K562 (cell line): ENCODE results near the gene WDR62. TPM values are rescaled to one million over a fixed set of nuclear protein-coding genes. Genes with fewer than 3 reads are reported as not detected.

Experiments used
- ASH1L ChIP-seq: fragments of 450-650 bp; IDR thresholded peaks from 2 replicates; pipeline ENCODE4 v1.6.1; 2018; ENCODE audit warnings: borderline replicate concordance, mild to moderate bottlenecking, low read depth; ENCODE audit not compliant: partially characterized antibody
- C11orf30 ChIP-seq: fragments of 450-650 bp; IDR thresholded peaks from 2 replicates; pipeline ENCODE4 v1.6.1; 2016; ENCODE audit warnings: low read depth, mild to moderate bottlenecking
- CREB1 ChIP-seq, 2 experiments: sonication (generic) in 1 of 2; formaldehyde crosslinking in 1 of 2; IDR thresholded peaks; 2 replicates each; pipeline versions ENCODE4 v1.6.1 to v1.8.0; 2012 to 2022; ENCODE audit warnings: inconsistent platforms in 1 of 2, mild to moderate bottlenecking in 1 of 2, missing genetic modification reagents in 1 of 2, moderate library complexity in 1 of 2
- GABPA ChIP-seq: fragments of 200-800 bp; sonication (Bioruptor generic); conservative IDR thresholded peaks from 2 replicates; pipeline ENCODE4 v1.6.1; 2016; ENCODE audit warnings: low read depth, missing genetic modification characterization, missing compliant biosample characterization
- MBD2 ChIP-seq: sonication (generic); IDR thresholded peaks from 2 replicates; pipeline ENCODE4 v1.6.1; 2016; ENCODE audit warnings: low read depth, borderline replicate concordance
- NR2F6 ChIP-seq: fragments of 450-650 bp; formaldehyde crosslinking; IDR thresholded peaks from 2 replicates; pipeline ENCODE4 v1.4.0; 2020; ENCODE audit warnings: mild to moderate bottlenecking
- PHF8 ChIP-seq: fragments of 200-600 bp; sonication (generic); IDR thresholded peaks from 2 replicates; pipeline ENCODE4 v1.6.1; 2012; ENCODE audit warnings: mixed run types, mild to moderate bottlenecking, inconsistent platforms, low read length, moderate library complexity, borderline replicate concordance
- PTTG1 ChIP-seq: fragments of 450-650 bp; IDR thresholded peaks from 2 replicates; pipeline ENCODE4 v1.6.1; 2016; ENCODE audit warnings: low read depth, mild to moderate bottlenecking, missing genetic modification characterization, missing compliant biosample characterization
- RFX1 ChIP-seq: fragments of 450-650 bp; IDR thresholded peaks from 2 replicates; pipeline ENCODE4 v1.6.1; 2016; ENCODE audit warnings: mild to moderate bottlenecking, moderate library complexity
- SOX6 ChIP-seq: fragments of 450-650 bp; IDR thresholded peaks from 2 replicates; pipeline ENCODE4 v1.6.1; 2014; ENCODE audit warnings: mild to moderate bottlenecking
- XRCC5 ChIP-seq: fragments of 200-400 bp; formaldehyde crosslinking; IDR thresholded peaks from 2 replicates; pipeline ENCODE4 v1.6.1; 2017; ENCODE audit warnings: low read depth, mild to moderate bottlenecking, low read length
- polyA plus RNA-seq, 8 experiments: library from polyadenylated mRNA; depleted of rRNA in 4 of 8; stranded (reverse) in 5 of 8; unstranded in 3 of 8; fragments of >200 nt; fragmentation: Nextera tagmentation in 2 of 8; fragmentation: Illumina TruSeq in 1 of 8; extraction: Ambion mirVana in 2 of 8; extraction: Trizol in 1 of 8; gene quantifications; 2 replicates each; pipeline versions ENCODE4 v1.2.1 to v1.2.3, GENCODE V29; 2011 to 2014; ENCODE audit warnings: inconsistent platforms in 1 of 8, missing spikeins in 1 of 8
- total RNA-seq, 7 experiments: library from RNA; depleted of rRNA in 6 of 7; stranded (reverse); fragments of >200 nt in 6 of 7; fragmentation: Illumina TruSeq in 2 of 7; extraction: Trizol in 2 of 7; gene quantifications; 2 replicates each; pipeline versions ENCODE4 v1.2.1 to v1.2.3, GENCODE V29; 2011 to 2021; ENCODE audit warnings: low replicate concordance in 1 of 7
- TF ChIP-seq, protein P1 (sequence below): fragments of 250-450 bp; sonication (Bioruptor Pico); IDR thresholded peaks from 2 replicates; pipeline ENCODE4 v1.4.0; 2020; ENCODE audit warnings: mild to moderate bottlenecking, moderate library complexity
- TF ChIP-seq, protein P2 (sequence below): sonication (generic); formaldehyde crosslinking; IDR thresholded peaks from 2 replicates; pipeline ENCODE4 v1.5.0; 2020; ENCODE audit warnings: missing genetic modification reagents
- TF ChIP-seq, protein P3 (sequence below): sonication (generic); formaldehyde crosslinking; IDR thresholded peaks from 2 replicates; pipeline ENCODE4 v1.8.0; 2023; ENCODE audit warnings: mild to moderate bottlenecking, missing genetic modification reagents
- TF ChIP-seq, protein P4 (sequence below): sonication (generic); formaldehyde crosslinking; IDR thresholded peaks from 2 replicates; pipeline ENCODE4 v1.8.0; 2023; ENCODE audit warnings: missing genetic modification reagents, mild to moderate bottlenecking, borderline replicate concordance

Gene WDR62
- total and polyA plus RNA-seq, 9 of the 15 experiments (the other 6 are each of a cell fraction or from before 2014, with no cell fraction given) = 0.35 to 32.8 (median 14.4) TPM

DNA sequence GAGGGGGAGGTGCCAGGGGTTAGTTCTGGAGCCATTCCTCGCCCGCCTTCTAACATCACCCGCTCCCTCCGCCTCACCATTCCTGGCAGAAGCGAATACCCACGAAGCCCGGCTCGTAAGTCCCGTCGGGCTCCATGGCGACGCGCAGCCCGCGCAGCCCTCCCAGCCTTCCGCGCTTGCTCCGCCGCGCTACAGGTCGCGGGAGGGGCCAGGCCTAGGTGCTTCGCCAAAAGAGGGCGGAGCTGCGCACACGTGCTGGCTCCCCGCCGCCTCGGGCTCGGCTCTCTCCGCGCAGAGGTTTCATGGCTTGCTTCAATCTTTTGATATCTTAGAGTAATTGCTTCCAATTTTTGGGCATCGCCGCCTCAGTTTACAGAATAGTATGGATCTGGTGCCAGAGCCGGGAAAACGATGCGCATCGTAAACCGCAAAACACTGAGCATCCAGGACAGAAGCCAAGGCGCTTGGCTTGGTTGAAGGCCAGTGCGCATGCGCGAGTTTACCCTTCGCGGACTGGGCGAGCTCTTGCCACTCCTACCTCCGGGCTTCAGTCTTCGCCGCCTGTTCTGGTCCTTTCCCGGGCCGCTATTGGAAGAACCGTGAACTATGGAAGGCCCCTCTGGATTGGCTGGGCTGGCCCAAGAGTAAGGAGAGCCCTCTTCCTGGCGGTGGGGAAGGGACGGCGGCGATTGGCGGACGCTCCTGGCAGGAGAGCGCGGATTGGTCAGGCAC, 60.2 kb downstream of the WDR62 start, which contains the start of gene POLR2I (continued):
- TF ChIP-seq, protein P1, sequence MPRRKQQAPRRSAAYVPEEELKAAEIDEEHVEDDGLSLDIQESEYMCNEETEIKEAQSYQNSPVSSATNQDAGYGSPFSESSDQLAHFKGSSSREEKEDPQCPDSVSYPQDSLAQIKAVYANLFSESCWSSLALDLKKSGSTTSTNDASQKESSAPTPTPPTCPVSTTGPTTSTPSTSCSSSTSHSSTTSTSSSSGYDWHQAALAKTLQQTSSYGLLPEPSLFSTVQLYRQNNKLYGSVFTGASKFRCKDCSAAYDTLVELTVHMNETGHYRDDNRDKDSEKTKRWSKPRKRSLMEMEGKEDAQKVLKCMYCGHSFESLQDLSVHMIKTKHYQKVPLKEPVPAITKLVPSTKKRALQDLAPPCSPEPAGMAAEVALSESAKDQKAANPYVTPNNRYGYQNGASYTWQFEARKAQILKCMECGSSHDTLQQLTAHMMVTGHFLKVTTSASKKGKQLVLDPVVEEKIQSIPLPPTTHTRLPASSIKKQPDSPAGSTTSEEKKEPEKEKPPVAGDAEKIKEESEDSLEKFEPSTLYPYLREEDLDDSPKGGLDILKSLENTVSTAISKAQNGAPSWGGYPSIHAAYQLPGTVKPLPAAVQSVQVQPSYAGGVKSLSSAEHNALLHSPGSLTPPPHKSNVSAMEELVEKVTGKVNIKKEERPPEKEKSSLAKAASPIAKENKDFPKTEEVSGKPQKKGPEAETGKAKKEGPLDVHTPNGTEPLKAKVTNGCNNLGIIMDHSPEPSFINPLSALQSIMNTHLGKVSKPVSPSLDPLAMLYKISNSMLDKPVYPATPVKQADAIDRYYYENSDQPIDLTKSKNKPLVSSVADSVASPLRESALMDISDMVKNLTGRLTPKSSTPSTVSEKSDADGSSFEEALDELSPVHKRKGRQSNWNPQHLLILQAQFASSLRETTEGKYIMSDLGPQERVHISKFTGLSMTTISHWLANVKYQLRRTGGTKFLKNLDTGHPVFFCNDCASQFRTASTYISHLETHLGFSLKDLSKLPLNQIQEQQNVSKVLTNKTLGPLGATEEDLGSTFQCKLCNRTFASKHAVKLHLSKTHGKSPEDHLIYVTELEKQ (CRISPR knock-in tag) = no peak
- no peak for TF ChIP-seq CREB1 (IDR thresholded peaks at IDR 0.05)
- TF ChIP-seq CREB1 (CRISPR knock-in tag; IDR thresholded peaks at IDR 0.05) = peak; percentile 30; the same call in 1 of the 2 replicates
- TF ChIP-seq, protein P2, sequence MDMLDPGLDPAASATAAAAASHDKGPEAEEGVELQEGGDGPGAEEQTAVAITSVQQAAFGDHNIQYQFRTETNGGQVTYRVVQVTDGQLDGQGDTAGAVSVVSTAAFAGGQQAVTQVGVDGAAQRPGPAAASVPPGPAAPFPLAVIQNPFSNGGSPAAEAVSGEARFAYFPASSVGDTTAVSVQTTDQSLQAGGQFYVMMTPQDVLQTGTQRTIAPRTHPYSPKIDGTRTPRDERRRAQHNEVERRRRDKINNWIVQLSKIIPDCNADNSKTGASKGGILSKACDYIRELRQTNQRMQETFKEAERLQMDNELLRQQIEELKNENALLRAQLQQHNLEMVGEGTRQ = peak; percentile 86
- no peak for TF ChIP-seq NR2F6 (CRISPR knock-in tag)
- no peak for TF ChIP-seq PTTG1 (tag)
- peak; percentile 72; the same call in 1 of the 2 replicates for TF ChIP-seq XRCC5
- peak; percentile 85 for TF ChIP-seq RFX1
- TF ChIP-seq SOX6 = peak; percentile 69
- TF ChIP-seq, protein P3, sequence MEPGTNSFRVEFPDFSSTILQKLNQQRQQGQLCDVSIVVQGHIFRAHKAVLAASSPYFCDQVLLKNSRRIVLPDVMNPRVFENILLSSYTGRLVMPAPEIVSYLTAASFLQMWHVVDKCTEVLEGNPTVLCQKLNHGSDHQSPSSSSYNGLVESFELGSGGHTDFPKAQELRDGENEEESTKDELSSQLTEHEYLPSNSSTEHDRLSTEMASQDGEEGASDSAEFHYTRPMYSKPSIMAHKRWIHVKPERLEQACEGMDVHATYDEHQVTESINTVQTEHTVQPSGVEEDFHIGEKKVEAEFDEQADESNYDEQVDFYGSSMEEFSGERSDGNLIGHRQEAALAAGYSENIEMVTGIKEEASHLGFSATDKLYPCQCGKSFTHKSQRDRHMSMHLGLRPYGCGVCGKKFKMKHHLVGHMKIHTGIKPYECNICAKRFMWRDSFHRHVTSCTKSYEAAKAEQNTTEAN (CRISPR knock-in tag) = no peak
- TF ChIP-seq C11orf30 = peak; percentile 65
- peak; percentile 67; the same call in 1 of the 2 replicates for TF ChIP-seq PHF8
- TF ChIP-seq, protein P4, sequence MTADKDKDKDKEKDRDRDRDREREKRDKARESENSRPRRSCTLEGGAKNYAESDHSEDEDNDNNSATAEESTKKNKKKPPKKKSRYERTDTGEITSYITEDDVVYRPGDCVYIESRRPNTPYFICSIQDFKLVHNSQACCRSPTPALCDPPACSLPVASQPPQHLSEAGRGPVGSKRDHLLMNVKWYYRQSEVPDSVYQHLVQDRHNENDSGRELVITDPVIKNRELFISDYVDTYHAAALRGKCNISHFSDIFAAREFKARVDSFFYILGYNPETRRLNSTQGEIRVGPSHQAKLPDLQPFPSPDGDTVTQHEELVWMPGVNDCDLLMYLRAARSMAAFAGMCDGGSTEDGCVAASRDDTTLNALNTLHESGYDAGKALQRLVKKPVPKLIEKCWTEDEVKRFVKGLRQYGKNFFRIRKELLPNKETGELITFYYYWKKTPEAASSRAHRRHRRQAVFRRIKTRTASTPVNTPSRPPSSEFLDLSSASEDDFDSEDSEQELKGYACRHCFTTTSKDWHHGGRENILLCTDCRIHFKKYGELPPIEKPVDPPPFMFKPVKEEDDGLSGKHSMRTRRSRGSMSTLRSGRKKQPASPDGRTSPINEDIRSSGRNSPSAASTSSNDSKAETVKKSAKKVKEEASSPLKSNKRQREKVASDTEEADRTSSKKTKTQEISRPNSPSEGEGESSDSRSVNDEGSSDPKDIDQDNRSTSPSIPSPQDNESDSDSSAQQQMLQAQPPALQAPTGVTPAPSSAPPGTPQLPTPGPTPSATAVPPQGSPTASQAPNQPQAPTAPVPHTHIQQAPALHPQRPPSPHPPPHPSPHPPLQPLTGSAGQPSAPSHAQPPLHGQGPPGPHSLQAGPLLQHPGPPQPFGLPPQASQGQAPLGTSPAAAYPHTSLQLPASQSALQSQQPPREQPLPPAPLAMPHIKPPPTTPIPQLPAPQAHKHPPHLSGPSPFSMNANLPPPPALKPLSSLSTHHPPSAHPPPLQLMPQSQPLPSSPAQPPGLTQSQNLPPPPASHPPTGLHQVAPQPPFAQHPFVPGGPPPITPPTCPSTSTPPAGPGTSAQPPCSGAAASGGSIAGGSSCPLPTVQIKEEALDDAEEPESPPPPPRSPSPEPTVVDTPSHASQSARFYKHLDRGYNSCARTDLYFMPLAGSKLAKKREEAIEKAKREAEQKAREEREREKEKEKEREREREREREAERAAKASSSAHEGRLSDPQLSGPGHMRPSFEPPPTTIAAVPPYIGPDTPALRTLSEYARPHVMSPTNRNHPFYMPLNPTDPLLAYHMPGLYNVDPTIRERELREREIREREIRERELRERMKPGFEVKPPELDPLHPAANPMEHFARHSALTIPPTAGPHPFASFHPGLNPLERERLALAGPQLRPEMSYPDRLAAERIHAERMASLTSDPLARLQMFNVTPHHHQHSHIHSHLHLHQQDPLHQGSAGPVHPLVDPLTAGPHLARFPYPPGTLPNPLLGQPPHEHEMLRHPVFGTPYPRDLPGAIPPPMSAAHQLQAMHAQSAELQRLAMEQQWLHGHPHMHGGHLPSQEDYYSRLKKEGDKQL (CRISPR knock-in tag) = no peak
- TF ChIP-seq ASH1L = peak; percentile 93
- no peak; the same call in 1 of the 2 replicates for TF ChIP-seq GABPA (tag)
- peak; percentile 92 for TF ChIP-seq MBD2
